K562 (cell line): Measurements from ENCODE around the gene GDF9. TPM values are rescaled to one million over a fixed set of nuclear protein-coding genes. Genes with fewer than 3 reads are reported as not detected.

Source experiments
- ATAC-seq: fragments of 200-7000 bp; cut with Tn5 transposase; 3 replicates; pipeline ENCODE4 v1.9.1; 2020; ENCODE audit warnings: moderate library complexity
- BruUV-seq: library from RNA; stranded (reverse); fragments of 400-500 nt; replicated peaks from 2 replicates; lab custom pipeline; 2021; lab: Mats Ljungman, UMichigan
- CTCF ChIA-PET: fragments of 300-600 bp; formaldehyde crosslinking; extraction: SDS; loops from one replicate; lab custom pipeline; 2021; ENCODE audit warnings: low intra/inter-chr PET ratio; lab: Yijun Ruan, JAX
- POLR2A ChIA-PET: fragments of 300-600, 350-650 bp; sonication (Branson Sonifier 250); formaldehyde crosslinking; extraction: SDS; loops from one replicate; lab custom pipeline; 2021; ENCODE audit warnings: antibody characterized with exemption, inconsistent platforms; lab: Yijun Ruan, JAX
- DNase-seq, 4 experiments: peaks; one replicate each; pipeline versions ENCODE4 v3.0.0 to v3.0.0-alpha.2; 2011 to 2018; ENCODE audit warnings: low spot score in 3 of 4, mixed read lengths in 3 of 4; ENCODE audit errors: extremely low read depth in 1 of 4
- FAIRE-seq: peaks from 2 replicates; lab custom pipeline; 2011; peaks lifted over from hg19 to GRCh38; lab: Jason Lieb, UNC
- H2AFZ ChIP-seq: 2 replicates; pipeline ENCODE4 v1.6.0; 2011; ENCODE audit warnings: low read depth, low read length, control low read depth, inconsistent platforms
- H3K27ac ChIP-seq: fragments of 200-600 bp; 3 replicates; pipeline ENCODE4 v1.8.0; 2011; ENCODE audit warnings: low read depth, mild to moderate bottlenecking, control low read depth, inconsistent platforms, low read length, moderate library complexity, mixed read lengths; ENCODE audit errors: extremely low read depth
- H3K27me3 ChIP-seq, 2 experiments: fragments of 300-600 bp in 1 of 2; 2 replicates in 1 of 2; 3 replicates in 1 of 2; pipeline versions ENCODE4 v1.6.0 to v1.8.0; 2011; ENCODE audit warnings: inconsistent platforms in 2 of 2, low read length in 2 of 2, mild to moderate bottlenecking in 1 of 2, mixed read lengths in 1 of 2, moderate library complexity in 1 of 2; ENCODE audit not compliant: control insufficient read depth in 2 of 2, insufficient read depth in 2 of 2
- H3K36me3 ChIP-seq: fragments of 300-600 bp; 3 replicates; pipeline ENCODE4 v1.8.0; 2011; ENCODE audit warnings: mild to moderate bottlenecking, low read length, inconsistent platforms; ENCODE audit not compliant: control insufficient read depth, insufficient read depth
- H3K4me1 ChIP-seq, 2 experiments: fragments of 200-600 bp in 1 of 2; replicated peaks in 1 of 2; 2 replicates in 1 of 2; 3 replicates in 1 of 2; pipeline versions ENCODE4 v1.5.1 to v1.8.0; 2011; ENCODE audit warnings: inconsistent platforms in 2 of 2, low read length in 2 of 2, mild to moderate bottlenecking in 1 of 2, mixed read lengths in 1 of 2, moderate library complexity in 1 of 2; ENCODE audit not compliant: control insufficient read depth in 2 of 2, insufficient read depth in 2 of 2
- H3K4me2 ChIP-seq: 2 replicates; pipeline ENCODE4 v1.6.1; 2011; ENCODE audit warnings: low read length, control low read depth, inconsistent platforms, mixed read lengths; ENCODE audit not compliant: insufficient read depth
- H3K4me3 ChIP-seq: fragments of 200-600 bp; sonication (generic), shearing (Covaris generic); 2 replicates; pipeline ENCODE4 v1.5.1; 2016; ENCODE audit warnings: control low read depth, inconsistent platforms
- H3K79me2 ChIP-seq: fragments of 200-600 bp; 3 replicates; pipeline ENCODE4 v1.8.0; 2011; ENCODE audit warnings: low read length, inconsistent platforms; ENCODE audit not compliant: control insufficient read depth, insufficient read depth
- H3K9ac ChIP-seq, 2 experiments: 2 replicates each; pipeline versions ENCODE4 v1.6.0 to v1.6.1; 2011; ENCODE audit warnings: low read depth in 2 of 2, low read length in 2 of 2, control low read depth in 1 of 2, inconsistent platforms in 1 of 2, mild to moderate bottlenecking in 1 of 2, mixed read lengths in 1 of 2; ENCODE audit not compliant: insufficient read depth in 1 of 2
- H3K9me1 ChIP-seq: one replicate; pipeline ENCODE4 v1.6.0; 2011; ENCODE audit warnings: inconsistent platforms, mild to moderate bottlenecking, low read length, moderate library complexity; ENCODE audit not compliant: control insufficient read depth, insufficient read depth
- H3K9me3 ChIP-seq: replicated peaks from 2 replicates; pipeline ENCODE4 v1.5.1; 2011; ENCODE audit warnings: low read depth, low read length, inconsistent platforms; ENCODE audit not compliant: control insufficient read depth, insufficient read depth
- H4K20me1 ChIP-seq: replicated peaks from 2 replicates; pipeline ENCODE4 v1.6.1; 2011; ENCODE audit warnings: low read length, inconsistent platforms, mixed read lengths; ENCODE audit not compliant: control insufficient read depth, insufficient read depth
- FIP1L1 ChIP-seq: fragments of 200-400 bp; formaldehyde crosslinking; IDR thresholded peaks from 2 replicates; pipeline ENCODE4 v1.6.1; 2018; ENCODE audit warnings: mild to moderate bottlenecking, low read depth, low read length; ENCODE audit not compliant: poor library complexity, severe bottlenecking
- FOXM1 ChIP-seq, 2 experiments: fragments of 450-650 bp in 1 of 2; sonication (generic) in 1 of 2; formaldehyde crosslinking in 1 of 2; IDR thresholded peaks; 2 replicates each; pipeline versions ENCODE4 v1.6.1 to v1.9.0; 2017 to 2022; ENCODE audit warnings: low read depth in 2 of 2, mild to moderate bottlenecking in 2 of 2, missing genetic modification reagents in 1 of 2, moderate library complexity in 1 of 2
- HDAC3 ChIP-seq: fragments of 450-650 bp; IDR thresholded peaks from 2 replicates; pipeline ENCODE4 v1.6.1; 2018; ENCODE audit warnings: borderline replicate concordance, mild to moderate bottlenecking, moderate library complexity; ENCODE audit not compliant: partially characterized antibody
- KLF10 ChIP-seq: fragments of 250-450 bp; sonication (Bioruptor Pico); IDR thresholded peaks from 2 replicates; pipeline ENCODE4 v1.6.1; 2021; ENCODE audit warnings: matching md5 sums
- ZNF584 ChIP-seq: fragments of 200-800 bp; sonication (Bioruptor generic); IDR thresholded peaks from 2 replicates; pipeline ENCODE4 v1.6.1; 2016; ENCODE audit warnings: low read depth, mild to moderate bottlenecking, missing genetic modification characterization, missing compliant biosample characterization
- ZNF668 ChIP-seq: fragments of 250-450 bp; sonication (Bioruptor Pico); IDR thresholded peaks from 2 replicates; pipeline ENCODE4 v1.8.0; 2022; ENCODE audit warnings: mild to moderate bottlenecking, inconsistent platforms
- WGBS: fragments of 100-300 bp; shearing (Covaris generic); methylation state at CpG from one replicate; pipeline ENCODE4 v1.1.6; 2016; ENCODE audit warnings: low coverage, mixed read lengths; ENCODE audit not compliant: insufficient coverage; ENCODE audit errors: missing lambda C conversion rate; 5-methylcytosine and 5-hydroxymethylcytosine counted together
- in situ Hi-C: fragments of 300-500 bp; cut with MboI; formaldehyde crosslinking; loops from 4 replicates; pipeline ENCODE4 v1.15.0; 2018; ENCODE audit warnings: inconsistent platforms, mixed read lengths
- intact Hi-C: fragments of 100-400 bp; cut with micrococcal nuclease; formaldehyde crosslinking; loops from 2 replicates; pipeline ENCODE4 v1.14.2; 2022
- polyA plus RNA-seq, 8 experiments: library from polyadenylated mRNA; depleted of rRNA in 4 of 8; stranded (reverse) in 5 of 8; unstranded in 3 of 8; fragments of >200 nt; fragmentation: Nextera tagmentation in 2 of 8; fragmentation: Illumina TruSeq in 1 of 8; extraction: Ambion mirVana in 2 of 8; extraction: Trizol in 1 of 8; gene quantifications; 2 replicates each; pipeline versions ENCODE4 v1.2.1 to v1.2.3, GENCODE V29; 2011 to 2014; ENCODE audit warnings: inconsistent platforms in 1 of 8, missing spikeins in 1 of 8
- total RNA-seq, 7 experiments: library from RNA; depleted of rRNA in 6 of 7; stranded (reverse); fragments of >200 nt in 6 of 7; fragmentation: Illumina TruSeq in 2 of 7; extraction: Trizol in 2 of 7; gene quantifications; 2 replicates each; pipeline versions ENCODE4 v1.2.1 to v1.2.3, GENCODE V29; 2011 to 2021; ENCODE audit warnings: low replicate concordance in 1 of 7
- TF ChIP-seq, protein P1 (sequence below): fragments of 450-650 bp; IDR thresholded peaks from 2 replicates; pipeline ENCODE4 v1.6.1; 2018; ENCODE audit not compliant: partially characterized antibody
- TF ChIP-seq, protein P2 (sequence below): fragments of 200-800 bp; sonication (Bioruptor generic); IDR thresholded peaks from 2 replicates; pipeline ENCODE4 v1.6.1; 2016; ENCODE audit warnings: missing genetic modification characterization, missing compliant biosample characterization
- TF ChIP-seq, protein P3 (sequence below): sonication (generic); formaldehyde crosslinking; IDR thresholded peaks from 2 replicates; pipeline ENCODE4 v1.8.1; 2023; ENCODE audit warnings: mild to moderate bottlenecking, missing genetic modification reagents

GDF9 gene
- total and polyA plus RNA-seq, 9 of the 15 experiments (the other 6 are each of a cell fraction or from before 2014, with no cell fraction given), result 0.10 to 0.70 (median 0.20) TPM; not detected in 1

DNA sequence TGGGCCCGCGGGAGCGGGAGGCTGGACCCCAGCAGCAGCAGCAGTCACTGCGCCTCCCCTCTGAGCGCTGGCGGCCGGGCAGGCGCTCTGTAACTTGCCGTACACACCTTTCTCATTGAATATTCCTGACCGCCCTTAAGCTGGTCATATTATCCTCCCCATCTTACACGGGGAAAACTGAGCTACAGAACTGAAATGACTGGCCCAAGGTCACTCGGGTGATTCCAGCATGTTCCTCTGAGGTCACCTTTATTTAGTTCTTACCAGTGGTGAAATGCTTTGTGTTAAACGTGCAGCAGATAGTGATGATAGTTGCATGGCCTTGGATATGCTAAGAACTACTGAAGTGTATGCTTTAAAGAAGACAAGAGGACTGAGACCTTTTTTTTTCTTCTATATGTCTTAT lies 780 bp upstream of the GDF9 start:
- Histone ChIP-seq H3K27ac (peak overlapping the region; percentile 95), H3K9me1 (no peaks in the 10 kb centered on the region), H4K20me1 (no peaks in the 10 kb centered on the region; the same call in 1 of the 2 replicates), H3K27me3 (no peaks in the 10 kb centered on the region), H3K4me2 (peak overlapping the region; percentile 98), H3K4me3 (peak overlapping the region; percentile 98), H3K79me2 (peaks cover 23% of the 10 kb centered on the region), H3K36me3 (peaks cover 51% of the 10 kb centered on the region), H3K4me1 (peaks cover 12 to 24% of the 10 kb centered on the region in 2 experiments), H2AFZ (peak overlapping the region; percentile 85), H3K9me3 (no peaks in the 10 kb centered on the region), H3K9ac (peak overlapping the region; percentile 97 to 100)
- BruUV-seq, result no TSS peak
- ChIA-PET POLR2A (interaction anchor here (0.7 to 3.9 kb wide), 11 partner anchors 8 to 200 kb away, joined by 3 to 22 read pairs (median 4); partner anchors contain the start of gene SHROOM1), CTCF (interaction anchor here (0.7 to 1.3 kb wide), 2 partner anchors 16 to 47 kb away, joined by 3 to 5 read pairs; no protein-coding TSS in a partner anchor)
- FAIRE-seq (peak; percentile 26), DNase-seq (no peak), ATAC-seq (peak; percentile 52)
- WGBS, result 0% methylated on average over 13 of the region's 13 CpGs
- intact Hi-C loops (loop anchor here (2.0 kb wide), 1 partner anchor 60 kb away; no protein-coding TSS in a partner anchor), in situ Hi-C loops (no loop called here)
- 0 out of 2 replicates have a peak, but pooled peaks have one; percentile 29 for TF ChIP-seq ZNF584 (CRISPR knock-in tag)
- peak; percentile 28 for TF ChIP-seq FIP1L1
- TF ChIP-seq ZNF668 (CRISPR knock-in tag), result no peak
- TF ChIP-seq, protein P1, sequence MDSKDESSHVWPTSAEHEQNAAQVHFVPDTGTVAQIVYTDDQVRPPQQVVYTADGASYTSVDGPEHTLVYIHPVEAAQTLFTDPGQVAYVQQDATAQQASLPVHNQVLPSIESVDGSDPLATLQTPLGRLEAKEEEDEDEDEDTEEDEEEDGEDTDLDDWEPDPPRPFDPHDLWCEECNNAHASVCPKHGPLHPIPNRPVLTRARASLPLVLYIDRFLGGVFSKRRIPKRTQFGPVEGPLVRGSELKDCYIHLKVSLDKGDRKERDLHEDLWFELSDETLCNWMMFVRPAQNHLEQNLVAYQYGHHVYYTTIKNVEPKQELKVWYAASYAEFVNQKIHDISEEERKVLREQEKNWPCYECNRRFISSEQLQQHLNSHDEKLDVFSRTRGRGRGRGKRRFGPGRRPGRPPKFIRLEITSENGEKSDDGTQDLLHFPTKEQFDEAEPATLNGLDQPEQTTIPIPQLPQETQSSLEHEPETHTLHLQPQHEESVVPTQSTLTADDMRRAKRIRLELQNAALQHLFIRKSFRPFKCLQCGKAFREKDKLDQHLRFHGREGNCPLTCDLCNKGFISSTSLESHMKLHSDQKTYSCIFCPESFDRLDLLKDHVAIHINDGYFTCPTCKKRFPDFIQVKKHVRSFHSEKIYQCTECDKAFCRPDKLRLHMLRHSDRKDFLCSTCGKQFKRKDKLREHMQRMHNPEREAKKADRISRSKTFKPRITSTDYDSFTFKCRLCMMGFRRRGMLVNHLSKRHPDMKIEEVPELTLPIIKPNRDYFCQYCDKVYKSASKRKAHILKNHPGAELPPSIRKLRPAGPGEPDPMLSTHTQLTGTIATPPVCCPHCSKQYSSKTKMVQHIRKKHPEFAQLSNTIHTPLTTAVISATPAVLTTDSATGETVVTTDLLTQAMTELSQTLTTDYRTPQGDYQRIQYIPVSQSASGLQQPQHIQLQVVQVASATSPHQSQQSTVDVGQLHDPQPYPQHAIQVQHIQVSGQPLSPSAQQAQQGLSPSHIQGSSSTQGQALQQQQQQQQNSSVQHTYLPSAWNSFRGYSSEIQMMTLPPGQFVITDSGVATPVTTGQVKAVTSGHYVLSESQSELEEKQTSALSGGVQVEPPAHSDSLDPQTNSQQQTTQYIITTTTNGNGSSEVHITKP, result no peak
- TF ChIP-seq HDAC3, result no peak
- TF ChIP-seq, protein P2, sequence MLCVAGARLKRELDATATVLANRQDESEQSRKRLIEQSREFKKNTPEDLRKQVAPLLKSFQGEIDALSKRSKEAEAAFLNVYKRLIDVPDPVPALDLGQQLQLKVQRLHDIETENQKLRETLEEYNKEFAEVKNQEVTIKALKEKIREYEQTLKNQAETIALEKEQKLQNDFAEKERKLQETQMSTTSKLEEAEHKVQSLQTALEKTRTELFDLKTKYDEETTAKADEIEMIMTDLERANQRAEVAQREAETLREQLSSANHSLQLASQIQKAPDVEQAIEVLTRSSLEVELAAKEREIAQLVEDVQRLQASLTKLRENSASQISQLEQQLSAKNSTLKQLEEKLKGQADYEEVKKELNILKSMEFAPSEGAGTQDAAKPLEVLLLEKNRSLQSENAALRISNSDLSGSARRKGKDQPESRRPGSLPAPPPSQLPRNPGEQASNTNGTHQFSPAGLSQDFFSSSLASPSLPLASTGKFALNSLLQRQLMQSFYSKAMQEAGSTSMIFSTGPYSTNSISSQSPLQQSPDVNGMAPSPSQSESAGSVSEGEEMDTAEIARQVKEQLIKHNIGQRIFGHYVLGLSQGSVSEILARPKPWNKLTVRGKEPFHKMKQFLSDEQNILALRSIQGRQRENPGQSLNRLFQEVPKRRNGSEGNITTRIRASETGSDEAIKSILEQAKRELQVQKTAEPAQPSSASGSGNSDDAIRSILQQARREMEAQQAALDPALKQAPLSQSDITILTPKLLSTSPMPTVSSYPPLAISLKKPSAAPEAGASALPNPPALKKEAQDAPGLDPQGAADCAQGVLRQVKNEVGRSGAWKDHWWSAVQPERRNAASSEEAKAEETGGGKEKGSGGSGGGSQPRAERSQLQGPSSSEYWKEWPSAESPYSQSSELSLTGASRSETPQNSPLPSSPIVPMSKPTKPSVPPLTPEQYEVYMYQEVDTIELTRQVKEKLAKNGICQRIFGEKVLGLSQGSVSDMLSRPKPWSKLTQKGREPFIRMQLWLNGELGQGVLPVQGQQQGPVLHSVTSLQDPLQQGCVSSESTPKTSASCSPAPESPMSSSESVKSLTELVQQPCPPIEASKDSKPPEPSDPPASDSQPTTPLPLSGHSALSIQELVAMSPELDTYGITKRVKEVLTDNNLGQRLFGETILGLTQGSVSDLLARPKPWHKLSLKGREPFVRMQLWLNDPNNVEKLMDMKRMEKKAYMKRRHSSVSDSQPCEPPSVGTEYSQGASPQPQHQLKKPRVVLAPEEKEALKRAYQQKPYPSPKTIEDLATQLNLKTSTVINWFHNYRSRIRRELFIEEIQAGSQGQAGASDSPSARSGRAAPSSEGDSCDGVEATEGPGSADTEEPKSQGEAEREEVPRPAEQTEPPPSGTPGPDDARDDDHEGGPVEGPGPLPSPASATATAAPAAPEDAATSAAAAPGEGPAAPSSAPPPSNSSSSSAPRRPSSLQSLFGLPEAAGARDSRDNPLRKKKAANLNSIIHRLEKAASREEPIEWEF (CRISPR knock-in tag), result no peak
- TF ChIP-seq, protein P3, sequence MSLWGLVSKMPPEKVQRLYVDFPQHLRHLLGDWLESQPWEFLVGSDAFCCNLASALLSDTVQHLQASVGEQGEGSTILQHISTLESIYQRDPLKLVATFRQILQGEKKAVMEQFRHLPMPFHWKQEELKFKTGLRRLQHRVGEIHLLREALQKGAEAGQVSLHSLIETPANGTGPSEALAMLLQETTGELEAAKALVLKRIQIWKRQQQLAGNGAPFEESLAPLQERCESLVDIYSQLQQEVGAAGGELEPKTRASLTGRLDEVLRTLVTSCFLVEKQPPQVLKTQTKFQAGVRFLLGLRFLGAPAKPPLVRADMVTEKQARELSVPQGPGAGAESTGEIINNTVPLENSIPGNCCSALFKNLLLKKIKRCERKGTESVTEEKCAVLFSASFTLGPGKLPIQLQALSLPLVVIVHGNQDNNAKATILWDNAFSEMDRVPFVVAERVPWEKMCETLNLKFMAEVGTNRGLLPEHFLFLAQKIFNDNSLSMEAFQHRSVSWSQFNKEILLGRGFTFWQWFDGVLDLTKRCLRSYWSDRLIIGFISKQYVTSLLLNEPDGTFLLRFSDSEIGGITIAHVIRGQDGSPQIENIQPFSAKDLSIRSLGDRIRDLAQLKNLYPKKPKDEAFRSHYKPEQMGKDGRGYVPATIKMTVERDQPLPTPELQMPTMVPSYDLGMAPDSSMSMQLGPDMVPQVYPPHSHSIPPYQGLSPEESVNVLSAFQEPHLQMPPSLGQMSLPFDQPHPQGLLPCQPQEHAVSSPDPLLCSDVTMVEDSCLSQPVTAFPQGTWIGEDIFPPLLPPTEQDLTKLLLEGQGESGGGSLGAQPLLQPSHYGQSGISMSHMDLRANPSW (CRISPR knock-in tag), result no peak
- no peak for TF ChIP-seq FOXM1 (IDR thresholded peaks at IDR 0.05; ENCODE audit: low read depth)
- TF ChIP-seq FOXM1 (CRISPR knock-in tag; IDR thresholded peaks at IDR 0.05; ENCODE audit: low read depth), result no peak
- TF ChIP-seq KLF10 (CRISPR knock-in tag), result no peak
